Tibial nerve (tissue), 4 donors: ENCODE results near the gene CAPN7.
A peak's percentile ranks its signal among the peaks of the same experiment; 100 is the strongest.

Source experiments
- EP300 ChIP-seq, 2 donors: sonication (generic); formaldehyde crosslinking; IDR thresholded peaks; one replicate each; pipeline ENCODE4 v1.6.1; 2017; ENCODE audit warnings: antibody characterized with exemption in 2 of 2, mild to moderate bottlenecking in 1 of 2
- POLR2A ChIP-seq, 2 donors: fragments of 450-650 bp; IDR thresholded peaks; one replicate each; pipeline ENCODE4 v1.6.1; 2017; ENCODE audit warnings: antibody characterized with exemption in 2 of 2, mild to moderate bottlenecking in 2 of 2, moderate library complexity in 2 of 2
- TF ChIP-seq, protein P1 (sequence below), 5 experiments: fragments of 200-600 bp in 3 of 5; fragments of 450-650 bp in 2 of 5; sonication (generic) in 3 of 5; IDR thresholded peaks; one replicate each; pipeline ENCODE4 v1.5.1; 2016 to 2019; ENCODE audit warnings: antibody characterized with exemption in 5 of 5, mild to moderate bottlenecking in 3 of 5, moderate library complexity in 2 of 5

DNA sequence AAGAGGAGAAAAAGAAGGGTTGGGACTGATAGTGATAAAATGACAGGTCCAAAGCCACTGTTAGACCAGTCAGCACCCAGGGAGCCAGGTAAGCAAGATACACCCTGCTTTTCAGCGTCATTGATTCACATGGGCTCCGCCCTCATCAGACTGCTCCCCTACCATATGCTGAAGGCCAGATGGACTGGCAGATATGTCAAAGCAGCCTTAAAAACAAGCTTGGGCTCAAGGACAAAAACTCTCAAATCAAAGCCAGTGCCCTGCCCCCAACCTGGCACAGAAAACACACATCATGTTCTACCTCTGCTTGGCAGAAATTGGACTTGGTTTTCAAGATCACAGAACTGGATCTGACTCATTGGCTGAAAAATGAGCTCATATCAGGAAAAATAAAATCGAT, 93.0 kb downstream of the CAPN7 start:
- TF ChIP-seq POLR2A (IDR thresholded peaks at IDR 0.05) (no peak), EP300 (IDR thresholded peaks at IDR 0.05) (peak in 1 of 2 donors; percentile 26)
- TF ChIP-seq, protein P1, sequence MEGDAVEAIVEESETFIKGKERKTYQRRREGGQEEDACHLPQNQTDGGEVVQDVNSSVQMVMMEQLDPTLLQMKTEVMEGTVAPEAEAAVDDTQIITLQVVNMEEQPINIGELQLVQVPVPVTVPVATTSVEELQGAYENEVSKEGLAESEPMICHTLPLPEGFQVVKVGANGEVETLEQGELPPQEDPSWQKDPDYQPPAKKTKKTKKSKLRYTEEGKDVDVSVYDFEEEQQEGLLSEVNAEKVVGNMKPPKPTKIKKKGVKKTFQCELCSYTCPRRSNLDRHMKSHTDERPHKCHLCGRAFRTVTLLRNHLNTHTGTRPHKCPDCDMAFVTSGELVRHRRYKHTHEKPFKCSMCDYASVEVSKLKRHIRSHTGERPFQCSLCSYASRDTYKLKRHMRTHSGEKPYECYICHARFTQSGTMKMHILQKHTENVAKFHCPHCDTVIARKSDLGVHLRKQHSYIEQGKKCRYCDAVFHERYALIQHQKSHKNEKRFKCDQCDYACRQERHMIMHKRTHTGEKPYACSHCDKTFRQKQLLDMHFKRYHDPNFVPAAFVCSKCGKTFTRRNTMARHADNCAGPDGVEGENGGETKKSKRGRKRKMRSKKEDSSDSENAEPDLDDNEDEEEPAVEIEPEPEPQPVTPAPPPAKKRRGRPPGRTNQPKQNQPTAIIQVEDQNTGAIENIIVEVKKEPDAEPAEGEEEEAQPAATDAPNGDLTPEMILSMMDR (IDR thresholded peaks at IDR 0.05) = no peak
